Mucosa of descending colon (tissue), 3 donors: ENCODE measurements around the gene ENDOU. TPM values are rescaled to one million over a fixed set of nuclear protein-coding genes. Genes with fewer than 3 reads are reported as not detected.

ENCODE experiments used
- ATAC-seq: fragments of 200-7000 bp; cut with Tn5 transposase; one replicate; pipeline ENCODE4 v1.9.1; 2020; ENCODE audit warnings: mild to moderate bottlenecking, moderate library complexity
- DNase-seq, 3 donors: peaks; one replicate each; pipeline ENCODE4 v3.0.0-alpha.2; 2020
- H3K36me3 ChIP-seq: fragments of 200-600 bp; one replicate; pipeline ENCODE4 v1.8.0; 2021; ENCODE audit warnings: low read depth, mild to moderate bottlenecking
- H3K4me1 ChIP-seq: fragments of 200-600 bp; one replicate; pipeline ENCODE4 v1.8.0; 2021; ENCODE audit warnings: low read depth, mild to moderate bottlenecking
- H3K4me3 ChIP-seq: fragments of 200-600 bp; one replicate; pipeline ENCODE4 v1.8.0; 2021; ENCODE audit warnings: mild to moderate bottlenecking
- H3K9me3 ChIP-seq: fragments of 200-600 bp; one replicate; pipeline ENCODE4 v1.8.0; 2021; ENCODE audit warnings: mild to moderate bottlenecking
- intact Hi-C, 2 donors: fragments of 100-400 bp; cut with DNase I in 1 of 2; cut with micrococcal nuclease in 1 of 2; formaldehyde crosslinking; loops; one replicate each; pipeline versions ENCODE4 v1.11.0 to v1.11.1; 2022; cut with DNase I, micrococcal nuclease
- total RNA-seq, 3 donors: library from RNA; stranded (reverse); fragmentation: NEBNext Ultra II Directional in 2 of 3; extraction: Animal tissue kit (Norgen Biotek cat#: 25700) in 2 of 3; gene quantifications; one replicate each; pipeline versions ENCODE4 v1.2.1 to v1.2.4, GENCODE V29; 2021 to 2023
- TF ChIP-seq, protein P1 (sequence below): fragments of 200-600 bp; IDR thresholded peaks from one replicate; pipeline ENCODE4 v1.8.0; 2022; ENCODE audit warnings: antibody characterized with exemption, mild to moderate bottlenecking
- donor health status: DM: no; HTN: no; CAD: no; lungs with moderate emphysema.
- donor health status: DM: no; HTN: no; CAD: no.
- donor health status: DM: no; HTN: yes; CAD: no.

Gene ENDOU
- total RNA-seq, 3 donors from 2014 or later = 0.19 to 0.31 TPM; not detected in 1

DNA sequence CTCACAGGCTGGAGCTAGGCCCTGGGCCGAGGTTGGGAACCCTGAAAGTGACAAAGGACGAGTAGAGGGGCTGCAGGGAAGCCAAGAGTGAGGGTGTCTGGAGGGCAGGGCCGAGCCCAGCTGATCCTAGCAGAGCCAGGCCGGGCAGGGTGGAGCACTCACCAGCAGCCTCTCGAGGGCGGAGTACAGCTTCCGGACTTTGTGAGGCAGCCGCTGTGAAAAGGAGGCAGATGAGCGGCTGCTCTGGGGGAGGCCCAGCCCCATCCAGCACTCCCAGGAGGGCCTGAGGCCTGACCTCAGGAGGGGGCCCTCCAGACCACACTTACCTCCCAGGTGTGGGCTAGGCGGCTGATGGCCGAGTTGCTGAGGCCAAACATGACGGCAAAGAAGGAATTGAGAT, 14.7 kb upstream of the ENDOU start:
- peak; percentile 50 to 70 (median 68) for DNase-seq
- TF ChIP-seq, protein P1, sequence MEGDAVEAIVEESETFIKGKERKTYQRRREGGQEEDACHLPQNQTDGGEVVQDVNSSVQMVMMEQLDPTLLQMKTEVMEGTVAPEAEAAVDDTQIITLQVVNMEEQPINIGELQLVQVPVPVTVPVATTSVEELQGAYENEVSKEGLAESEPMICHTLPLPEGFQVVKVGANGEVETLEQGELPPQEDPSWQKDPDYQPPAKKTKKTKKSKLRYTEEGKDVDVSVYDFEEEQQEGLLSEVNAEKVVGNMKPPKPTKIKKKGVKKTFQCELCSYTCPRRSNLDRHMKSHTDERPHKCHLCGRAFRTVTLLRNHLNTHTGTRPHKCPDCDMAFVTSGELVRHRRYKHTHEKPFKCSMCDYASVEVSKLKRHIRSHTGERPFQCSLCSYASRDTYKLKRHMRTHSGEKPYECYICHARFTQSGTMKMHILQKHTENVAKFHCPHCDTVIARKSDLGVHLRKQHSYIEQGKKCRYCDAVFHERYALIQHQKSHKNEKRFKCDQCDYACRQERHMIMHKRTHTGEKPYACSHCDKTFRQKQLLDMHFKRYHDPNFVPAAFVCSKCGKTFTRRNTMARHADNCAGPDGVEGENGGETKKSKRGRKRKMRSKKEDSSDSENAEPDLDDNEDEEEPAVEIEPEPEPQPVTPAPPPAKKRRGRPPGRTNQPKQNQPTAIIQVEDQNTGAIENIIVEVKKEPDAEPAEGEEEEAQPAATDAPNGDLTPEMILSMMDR = no peak
- H3K9me3 ChIP-seq = no peaks in the 10 kb centered on the region
- H3K4me3 ChIP-seq = no peak overlapping the region
- intact Hi-C loops = loop anchor here in 1 of 2 donors (10.0 kb wide), 1 partner anchor 95 kb away; no protein-coding TSS in a partner anchor
- H3K36me3 ChIP-seq = no peaks in the 10 kb centered on the region
- H3K4me1 ChIP-seq = peaks cover 26% of the 10 kb centered on the region
- ATAC-seq = peak; percentile 58

DNA sequence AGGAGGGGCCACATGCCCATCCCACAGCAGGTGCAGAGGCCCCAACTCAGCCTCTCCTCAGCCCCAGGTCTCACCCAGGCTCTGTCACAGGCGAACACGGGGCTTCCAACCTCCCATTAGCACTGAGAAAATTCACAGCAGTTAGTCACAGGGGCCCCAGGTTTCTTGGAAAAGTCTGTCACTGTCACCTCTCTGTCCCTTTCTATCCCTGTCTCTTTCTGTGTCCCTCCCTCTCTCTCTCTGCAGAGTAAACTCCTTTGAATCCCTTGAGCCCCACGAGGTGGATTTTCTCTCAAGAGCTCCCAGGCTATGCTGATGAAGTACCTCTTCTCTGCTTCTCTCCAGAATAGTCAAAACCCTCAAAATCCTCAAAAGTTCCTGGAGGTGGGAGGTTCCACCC, 14.0 kb upstream of the ENDOU start:
- Histone ChIP-seq H3K9me3 (no peaks in the 10 kb centered on the region), H3K36me3 (no peaks in the 10 kb centered on the region), H3K4me3 (no peak overlapping the region), H3K4me1 (peaks cover 26% of the 10 kb centered on the region)
- TF ChIP-seq, protein P1 = no peak
- DNase-seq (no peak), ATAC-seq (no peak)
- intact Hi-C loops = no loop called here

DNA sequence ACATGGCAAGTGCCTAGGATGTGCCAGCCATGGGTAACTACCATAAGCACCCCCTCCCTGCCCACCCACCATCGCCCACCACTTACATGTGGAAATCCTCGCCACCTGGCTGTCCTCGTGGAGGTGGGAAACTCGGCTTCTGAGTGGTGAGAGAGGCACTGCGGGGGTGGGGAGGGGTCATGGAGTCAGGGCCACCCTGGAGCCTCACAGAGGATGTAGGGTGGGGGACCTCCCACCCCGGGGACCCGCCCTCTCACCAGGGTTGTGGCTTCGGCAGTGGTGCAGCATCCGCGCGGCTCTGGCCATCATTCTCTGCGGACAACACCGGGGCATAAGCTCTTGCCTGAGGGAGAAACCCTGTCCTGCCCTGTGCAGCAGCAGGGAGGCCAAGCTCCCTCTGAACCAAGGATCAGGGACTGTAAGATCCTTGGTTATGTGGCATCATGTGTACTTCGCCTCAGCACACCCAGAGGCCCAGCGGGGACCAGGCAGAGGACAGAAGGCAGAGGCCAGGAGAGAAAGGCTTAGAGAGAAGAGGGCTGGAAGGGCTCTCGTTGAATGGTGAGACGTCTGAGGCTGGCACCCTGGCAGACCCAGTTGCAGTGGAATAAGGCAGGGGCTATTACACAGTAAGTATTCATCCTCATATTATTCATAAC, 12.8 kb upstream of the ENDOU start:
- Histone ChIP-seq H3K36me3 (no peaks in the 10 kb centered on the region), H3K4me3 (no peak overlapping the region), H3K9me3 (no peaks in the 10 kb centered on the region), H3K4me1 (peaks cover 26% of the 10 kb centered on the region)
- DNase-seq = peak in 1 of 3 donors; percentile 32
- intact Hi-C loops = no loop called here
- TF ChIP-seq, protein P1 = no peak
- no peak for ATAC-seq

DNA sequence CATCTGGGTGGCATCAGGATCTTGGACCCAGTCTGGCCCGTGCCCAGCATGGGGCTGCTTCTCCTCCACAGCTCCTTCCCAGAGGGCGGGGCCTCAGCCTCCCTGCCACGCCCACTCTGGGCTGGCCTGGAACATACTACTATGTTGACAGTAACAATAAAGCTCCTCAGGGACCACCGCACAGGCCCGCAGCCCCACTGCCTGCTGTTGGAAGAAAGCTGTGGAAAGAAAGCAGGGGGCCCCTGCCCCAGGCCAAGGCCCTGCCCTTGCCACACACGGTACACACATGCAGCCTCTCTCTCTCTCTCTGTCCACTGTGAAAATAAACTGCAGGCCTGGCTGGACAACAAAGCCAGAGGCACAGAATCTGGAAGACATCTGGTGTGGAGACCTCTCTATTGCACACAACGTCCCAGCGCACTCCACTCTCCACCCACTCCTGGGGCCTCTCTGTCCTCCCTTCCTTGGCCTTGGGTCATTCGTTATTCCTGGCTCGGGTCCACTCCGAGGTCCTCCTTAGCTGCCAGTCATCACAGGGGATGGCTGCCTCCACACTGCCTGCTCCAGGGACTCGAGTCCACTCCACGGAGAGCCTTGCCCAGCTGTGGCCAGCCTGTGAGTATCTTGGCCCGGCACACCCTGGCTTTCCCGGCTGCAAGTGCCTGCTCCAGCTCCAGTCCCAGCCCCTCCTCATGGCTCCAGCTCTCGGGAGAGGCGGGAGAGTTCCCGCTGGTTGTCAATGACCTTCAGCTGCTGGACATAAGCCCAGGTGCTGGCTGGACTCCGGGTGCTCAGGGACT, 11.8 kb upstream of the ENDOU start:
- Histone ChIP-seq H3K4me1 (peaks cover 26% of the 10 kb centered on the region), H3K36me3 (no peaks in the 10 kb centered on the region), H3K4me3 (no peak overlapping the region), H3K9me3 (no peaks in the 10 kb centered on the region)
- DNase-seq = peak; percentile 70 to 83 (median 76)
- ATAC-seq = peak; percentile 41
- TF ChIP-seq, protein P1 = no peak
- intact Hi-C loops = no loop called here

DNA sequence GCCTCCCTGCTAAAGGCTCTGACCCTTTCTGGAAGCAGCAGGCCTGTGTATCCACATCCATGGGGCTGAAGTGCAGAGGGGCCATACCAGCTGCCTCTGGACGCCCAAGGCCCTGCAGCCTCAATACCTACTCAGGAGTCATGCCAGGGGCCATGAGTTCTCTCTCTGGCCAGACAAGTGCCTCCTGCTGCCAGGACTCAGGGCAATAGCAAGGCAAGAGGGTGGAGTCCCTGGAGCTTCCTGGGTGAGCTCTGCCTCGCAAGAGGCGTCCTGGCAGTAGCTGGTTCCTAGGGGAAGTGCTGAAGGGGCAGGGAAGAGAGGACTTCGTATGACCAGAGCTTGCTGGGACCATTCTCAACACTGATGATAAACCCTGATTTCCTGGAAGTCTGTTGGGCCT, 10.9 kb upstream of the ENDOU start:
- no peak overlapping the region for H3K4me3 ChIP-seq
- H3K9me3 ChIP-seq = no peaks in the 10 kb centered on the region
- TF ChIP-seq, protein P1 = no peak
- ATAC-seq (peak; percentile 23), DNase-seq (peak in 1 of 3 donors; percentile 37)
- no peaks in the 10 kb centered on the region for H3K36me3 ChIP-seq
- peaks cover 20% of the 10 kb centered on the region for H3K4me1 ChIP-seq
- intact Hi-C loops = no loop called here
